CD4-positive, CD25-positive, alpha-beta regulatory T cell (primary cell): ENCODE results near the gene EPHB1. TPM values are rescaled to one million over a fixed set of nuclear protein-coding genes. Genes with fewer than 3 reads are reported as not detected.

Source experiments
- ATAC-seq, 2 donors: fragments of 150-1000 bp; cut with Tn5 transposase; one replicate each; pipeline ENCODE4 v1.10.0; 2021; ENCODE audit warnings: low read depth in 2 of 2, moderate number of reproducible peaks in 2 of 2, moderate library complexity in 1 of 2
- DNase-seq, 3 donors: peaks; one replicate each; pipeline versions ENCODE4 v3.0.0 to v3.0.0-alpha.2; 2012 to 2022; ENCODE audit warnings: mixed read lengths in 1 of 3
- H3K27ac ChIP-seq: one replicate; pipeline ENCODE4 v1.7.0; 2013; ENCODE audit warnings: mild to moderate bottlenecking, low read length; ENCODE audit not compliant: insufficient read depth, poor library complexity, severe bottlenecking
- H3K27me3 ChIP-seq: one replicate; pipeline ENCODE4 v1.7.0; 2013; ENCODE audit warnings: low read length; ENCODE audit not compliant: control insufficient read depth, insufficient read depth
- H3K36me3 ChIP-seq: one replicate; pipeline ENCODE4 v1.7.0; 2013; ENCODE audit warnings: mild to moderate bottlenecking, low read length, moderate library complexity; ENCODE audit not compliant: control insufficient read depth, insufficient read depth
- H3K4me1 ChIP-seq: 2 replicates; pipeline ENCODE4 v1.7.0; 2013; ENCODE audit warnings: mild to moderate bottlenecking, low read length; ENCODE audit not compliant: insufficient read depth, control insufficient read depth, poor library complexity, severe bottlenecking
- H3K4me3 ChIP-seq: one replicate; pipeline ENCODE4 v1.7.0; 2013; ENCODE audit warnings: low read depth, mild to moderate bottlenecking, low read length, moderate library complexity
- H3K9me3 ChIP-seq, 2 experiments: 1 replicate in 1 of 2; 2 replicates in 1 of 2; pipeline ENCODE4 v1.7.0; 2013; ENCODE audit warnings: low read length in 2 of 2, mild to moderate bottlenecking in 1 of 2, moderate library complexity in 1 of 2; ENCODE audit not compliant: control insufficient read depth in 2 of 2
- H3K27ac Mint-ChIP-seq, 3 donors: one replicate each; pipeline ENCODE4 v1.8.0; 2020 to 2022; ENCODE audit warnings: mild to moderate bottlenecking in 3 of 3, mixed read lengths in 3 of 3, moderate library complexity in 2 of 3
- H3K27me3 Mint-ChIP-seq: one replicate; pipeline ENCODE4 v1.8.0; 2022; ENCODE audit warnings: mild to moderate bottlenecking, mixed read lengths
- H3K36me3 Mint-ChIP-seq: one replicate; pipeline ENCODE4 v1.8.0; 2020; ENCODE audit warnings: mixed read lengths
- H3K4me1 Mint-ChIP-seq, 4 donors: one replicate each; pipeline ENCODE4 v1.8.0; 2020 to 2022; ENCODE audit warnings: mixed read lengths in 4 of 4, mild to moderate bottlenecking in 1 of 4
- H3K4me3 Mint-ChIP-seq, 4 donors: one replicate each; pipeline ENCODE4 v1.8.0; 2020 to 2022; ENCODE audit warnings: mild to moderate bottlenecking in 4 of 4, mixed read lengths in 4 of 4, moderate library complexity in 3 of 4
- H3K9me3 Mint-ChIP-seq, 7 donors: one replicate each; pipeline ENCODE4 v1.8.0; 2020 to 2022; ENCODE audit warnings: mixed read lengths in 7 of 7, mild to moderate bottlenecking in 3 of 7, moderate library complexity in 2 of 7
- polyA plus RNA-seq, 4 donors: library from polyadenylated mRNA; unstranded; fragments of 300-500 nt; fragmentation: Illumina TruSeq; gene quantifications; one replicate each; pipeline ENCODE4 v1.2.3, GENCODE V29; 2021
- total RNA-seq: library from RNA; stranded (reverse); gene quantifications from one replicate; pipeline ENCODE4 v1.2.3, GENCODE V29; 2022

Gene EPHB1
- total and polyA plus RNA-seq, 5 donors from 2014 or later: 0.32 to 2.1 (median 0.84) TPM

DNA sequence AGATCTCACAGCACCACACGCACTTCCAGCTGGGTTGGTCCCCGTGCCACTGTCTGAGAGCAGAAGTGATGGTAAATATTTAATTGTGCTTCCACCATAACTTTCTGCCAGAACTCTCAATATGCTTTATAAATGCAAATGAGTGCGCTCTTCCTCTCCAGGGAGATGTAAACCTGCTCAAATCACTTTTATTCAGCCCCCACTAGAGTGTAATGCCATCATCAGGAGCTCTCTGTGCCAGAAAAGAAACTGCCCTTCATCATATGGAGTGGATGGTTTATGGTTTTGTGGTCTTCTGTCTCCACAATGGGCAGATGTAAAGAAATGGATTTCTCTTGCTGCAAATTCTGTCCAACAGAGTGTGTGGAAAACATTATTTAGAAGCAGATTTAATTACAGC lies 127.0 kb downstream of the EPHB1 start:
- Mint-ChIP-seq H3K27ac (no peak overlapping the region), H3K4me3 (no peak overlapping the region), H3K9me3 (peaks cover 0 to 5% (median 2%) of the 10 kb centered on the region in 7 donors), H3K36me3 (no peaks in the 10 kb centered on the region), H3K27me3 (no peaks in the 10 kb centered on the region), H3K4me1 (peaks cover 2 to 18% (median 4%) of the 10 kb centered on the region in 4 donors)
- DNase-seq (no peak), ATAC-seq (no peak)
- no peaks in the 10 kb centered on the region for H3K4me1 ChIP-seq
- no peaks in the 10 kb centered on the region for H3K27me3 ChIP-seq
- no peak overlapping the region for H3K27ac ChIP-seq
- no peaks in the 10 kb centered on the region for H3K9me3 ChIP-seq
- H3K4me3 ChIP-seq: no peak overlapping the region
- H3K36me3 ChIP-seq: no peaks in the 10 kb centered on the region

DNA sequence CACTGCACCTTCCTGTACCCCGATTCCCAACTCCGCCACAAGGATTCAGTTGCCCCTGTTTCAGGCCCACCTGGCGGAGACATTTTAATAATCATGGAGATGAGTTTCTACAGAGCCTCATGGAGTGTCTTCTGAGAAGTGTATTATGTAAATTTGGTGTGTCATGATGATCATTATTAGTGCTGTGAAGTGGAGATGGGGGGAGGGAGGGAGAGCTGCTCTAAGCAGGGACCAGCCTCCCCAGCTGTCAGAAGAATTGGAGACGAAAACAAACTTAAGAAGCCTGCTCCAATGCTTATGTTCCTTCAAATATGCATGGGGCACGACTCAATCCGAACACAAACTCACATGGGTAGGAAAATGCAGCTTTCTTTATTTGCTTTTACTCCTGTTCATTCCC lies 127.8 kb downstream of the EPHB1 start:
- no peak overlapping the region for H3K4me3 Mint-ChIP-seq
- Histone ChIP-seq H3K4me1 (no peaks in the 10 kb centered on the region), H3K27ac (no peak overlapping the region), H3K4me3 (no peak overlapping the region), H3K9me3 (no peaks in the 10 kb centered on the region), H3K36me3 (no peaks in the 10 kb centered on the region), H3K27me3 (no peaks in the 10 kb centered on the region)
- no peaks in the 10 kb centered on the region for H3K27me3 Mint-ChIP-seq
- H3K4me1 Mint-ChIP-seq: peaks cover 2 to 14% (median 4%) of the 10 kb centered on the region in 4 donors
- no peak overlapping the region for H3K27ac Mint-ChIP-seq
- DNase-seq (no peak), ATAC-seq (no peak)
- no peaks in the 10 kb centered on the region for H3K36me3 Mint-ChIP-seq
- peaks cover 0 to 5% (median 2%) of the 10 kb centered on the region in 7 donors for H3K9me3 Mint-ChIP-seq

DNA sequence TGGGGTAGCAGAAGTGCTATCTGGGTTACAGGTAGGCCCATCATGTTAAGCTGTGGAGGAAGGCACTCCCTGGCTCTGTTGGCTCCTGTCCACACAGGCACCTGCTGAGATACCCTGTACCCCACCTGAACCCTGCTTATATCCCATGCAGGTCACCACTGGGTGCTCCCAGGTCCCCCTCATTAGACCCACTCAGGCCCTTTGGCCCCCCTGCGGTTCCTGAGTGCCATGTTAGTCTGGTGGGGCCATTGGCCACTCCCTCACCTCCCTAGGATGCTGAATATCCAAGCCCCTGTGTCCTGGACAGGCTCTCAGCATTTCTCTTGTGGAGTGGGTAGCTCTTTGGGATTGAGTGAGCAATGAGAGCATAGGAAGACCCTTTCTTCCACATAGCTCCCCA lies 128.2 kb downstream of the EPHB1 start:
- Histone ChIP-seq H3K4me3 (no peak overlapping the region), H3K27me3 (no peaks in the 10 kb centered on the region), H3K4me1 (no peaks in the 10 kb centered on the region), H3K36me3 (no peaks in the 10 kb centered on the region), H3K9me3 (no peaks in the 10 kb centered on the region), H3K27ac (no peak overlapping the region)
- no peak overlapping the region for H3K4me3 Mint-ChIP-seq
- H3K9me3 Mint-ChIP-seq: peaks cover 0 to 5% (median 2%) of the 10 kb centered on the region in 7 donors
- H3K27me3 Mint-ChIP-seq: no peaks in the 10 kb centered on the region
- no peak overlapping the region for H3K27ac Mint-ChIP-seq
- ATAC-seq: no peak
- H3K36me3 Mint-ChIP-seq: no peaks in the 10 kb centered on the region
- no peak for DNase-seq
- peaks cover 0 to 10% (median 3%) of the 10 kb centered on the region in 4 donors for H3K4me1 Mint-ChIP-seq

- Mint-ChIP-seq H3K36me3 (no peaks in the 10 kb centered on the region), H3K27ac (no peak overlapping the region), H3K27me3 (no peaks in the 10 kb centered on the region), H3K4me1 (peaks cover 3 to 20% (median 12%) of the 10 kb centered on the region in 4 donors), H3K9me3 (peaks cover 0 to 5% (median 2%) of the 10 kb centered on the region in 7 donors), H3K4me3 (no peak overlapping the region)
- DNase-seq: no peak
- no peaks in the 10 kb centered on the region for H3K36me3 ChIP-seq
- no peaks in the 10 kb centered on the region for H3K9me3 ChIP-seq
- no peak overlapping the region for H3K27ac ChIP-seq
- no peaks in the 10 kb centered on the region for H3K27me3 ChIP-seq
- no peak overlapping the region for H3K4me3 ChIP-seq
- H3K4me1 ChIP-seq: peaks cover 4% of the 10 kb centered on the region
- no peak for ATAC-seq
Measured at GRCh38 chr3:134927599-134927998, 132.5 kb downstream of the EPHB1 start.

DNA sequence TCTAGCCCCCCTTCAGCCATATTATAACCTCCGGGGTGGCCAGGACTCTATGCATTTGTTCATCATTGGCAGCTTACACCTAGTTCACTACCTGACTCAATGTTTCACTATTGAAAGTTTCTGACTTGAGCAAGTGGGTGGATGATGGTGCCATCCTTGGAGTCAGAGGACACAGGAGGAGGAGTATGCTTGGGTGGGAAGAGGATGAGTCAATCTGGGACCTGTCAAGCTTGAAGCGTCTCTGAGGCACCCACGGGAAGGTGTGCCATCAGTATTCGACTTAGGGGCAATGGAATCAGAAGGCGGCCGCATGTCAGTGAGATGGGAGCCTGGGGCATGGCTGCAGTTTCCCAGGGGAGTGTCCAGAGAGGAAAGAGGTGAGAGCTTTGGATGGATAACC lies 133.3 kb downstream of the EPHB1 start:
- peaks cover 1 to 5% (median 2%) of the 10 kb centered on the region in 7 donors for H3K9me3 Mint-ChIP-seq
- Histone ChIP-seq H3K27ac (no peak overlapping the region), H3K4me3 (no peak overlapping the region), H3K27me3 (no peaks in the 10 kb centered on the region), H3K4me1 (peaks cover 4% of the 10 kb centered on the region), H3K36me3 (no peaks in the 10 kb centered on the region), H3K9me3 (no peaks in the 10 kb centered on the region)
- DNase-seq: no peak
- no peak for ATAC-seq
- peak overlapping the region in 2 of 3 donors; percentile 57 to 84 for H3K27ac Mint-ChIP-seq
- H3K36me3 Mint-ChIP-seq: no peaks in the 10 kb centered on the region
- no peaks in the 10 kb centered on the region for H3K27me3 Mint-ChIP-seq
- H3K4me1 Mint-ChIP-seq: peaks cover 3 to 20% (median 12%) of the 10 kb centered on the region in 4 donors
- H3K4me3 Mint-ChIP-seq: no peak overlapping the region

GRCh38 chr3:134928819-134929218 lies 133.8 kb downstream of the EPHB1 start:
- H3K27me3 ChIP-seq: no peaks in the 10 kb centered on the region
- Mint-ChIP-seq H3K27ac (peak overlapping the region in 2 of 3 donors; percentile 57 to 84), H3K9me3 (peaks cover 1 to 5% (median 2%) of the 10 kb centered on the region in 7 donors), H3K4me3 (no peak overlapping the region), H3K4me1 (peaks cover 3 to 20% (median 12%) of the 10 kb centered on the region in 4 donors), H3K36me3 (no peaks in the 10 kb centered on the region), H3K27me3 (no peaks in the 10 kb centered on the region)
- peaks cover 4% of the 10 kb centered on the region for H3K4me1 ChIP-seq
- no peaks in the 10 kb centered on the region for H3K36me3 ChIP-seq
- no peak overlapping the region for H3K27ac ChIP-seq
- ATAC-seq (no peak), DNase-seq (no peak)
- H3K4me3 ChIP-seq: no peak overlapping the region
- H3K9me3 ChIP-seq: no peaks in the 10 kb centered on the region

DNA sequence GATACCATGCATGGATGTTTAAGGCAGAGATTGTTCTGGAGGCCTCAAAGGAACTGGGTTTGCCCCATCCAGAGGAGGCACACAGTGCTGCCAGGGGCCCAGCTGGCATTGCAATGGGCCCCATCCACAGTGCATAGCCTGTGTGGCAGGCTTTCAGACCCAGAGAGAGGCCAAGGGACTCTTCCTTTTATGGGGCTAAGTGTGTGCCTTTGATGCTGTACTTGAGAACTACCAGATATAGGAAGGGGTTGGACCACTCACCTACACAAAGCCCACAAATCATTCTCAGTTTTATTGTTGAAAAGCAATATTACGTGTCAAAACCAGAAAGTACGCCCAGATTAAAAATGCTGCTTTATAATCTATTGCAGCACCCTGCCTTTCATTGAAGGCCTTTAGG lies 134.9 kb downstream of the EPHB1 start:
- peaks cover 0 to 3% (median 1%) of the 10 kb centered on the region in 7 donors for H3K9me3 Mint-ChIP-seq
- H3K4me3 Mint-ChIP-seq: no peak overlapping the region
- no peak overlapping the region for H3K27ac ChIP-seq
- H3K4me3 ChIP-seq: no peak overlapping the region
- no peak for DNase-seq
- H3K4me1 Mint-ChIP-seq: peaks cover 3 to 20% (median 12%) of the 10 kb centered on the region in 4 donors
- H3K4me1 ChIP-seq: peaks cover 4% of the 10 kb centered on the region
- H3K27me3 Mint-ChIP-seq: no peaks in the 10 kb centered on the region
- no peaks in the 10 kb centered on the region for H3K9me3 ChIP-seq
- H3K27ac Mint-ChIP-seq: peak overlapping the region in 1 of 3 donors; percentile 84
- H3K36me3 ChIP-seq: no peaks in the 10 kb centered on the region
- no peaks in the 10 kb centered on the region for H3K36me3 Mint-ChIP-seq
- no peak for ATAC-seq
- H3K27me3 ChIP-seq: no peaks in the 10 kb centered on the region

GRCh38 chr3:134931045-134931785 lies 136.2 kb downstream of the EPHB1 start:
- Histone ChIP-seq H3K4me1 (peaks cover 4% of the 10 kb centered on the region), H3K9me3 (no peaks in the 10 kb centered on the region), H3K27me3 (no peaks in the 10 kb centered on the region), H3K36me3 (no peaks in the 10 kb centered on the region), H3K4me3 (no peak overlapping the region), H3K27ac (no peak overlapping the region)
- peaks cover 0 to 1% (median 0%) of the 10 kb centered on the region in 7 donors for H3K9me3 Mint-ChIP-seq
- no peaks in the 10 kb centered on the region for H3K36me3 Mint-ChIP-seq
- no peak for ATAC-seq
- peaks cover 3 to 20% (median 12%) of the 10 kb centered on the region in 4 donors for H3K4me1 Mint-ChIP-seq
- H3K27ac Mint-ChIP-seq: no peak overlapping the region
- no peak overlapping the region for H3K4me3 Mint-ChIP-seq
- no peaks in the 10 kb centered on the region for H3K27me3 Mint-ChIP-seq
- no peak for DNase-seq
